ENCODE measurements around the gene PDCD11.

- TF ChIP-seq ATF3 (IDR thresholded peaks at IDR 0.05): no peak
- no peak for TF ChIP-seq CEBPB (IDR thresholded peaks at IDR 0.05; ENCODE audit: low read depth)
- TF ChIP-seq EZH2 (IDR thresholded peaks at IDR 0.05): no peak
- TF ChIP-seq CTCF (IDR thresholded peaks at IDR 0.05 in 2 of 3, conservative IDR thresholded peaks at IDR 0.05 in 1 of 3; ENCODE audit: borderline replicate concordance in 1 of 3, insufficient read depth in 1 of 3, low read depth in 2 of 3, low read length in 2 of 3): no peak
- no peak for TF ChIP-seq FOSL1 (IDR thresholded peaks at IDR 0.05; ENCODE audit: low read depth)
- no peak for TF ChIP-seq JUND (IDR thresholded peaks at IDR 0.05)
- no peak for TF ChIP-seq ELF1 (IDR thresholded peaks at IDR 0.05; ENCODE audit: borderline replicate concordance, low read depth)
- TF ChIP-seq EZH2phosphoT487 (IDR thresholded peaks at IDR 0.05; ENCODE audit: borderline replicate concordance): no peak
- TF ChIP-seq POLR2A (IDR thresholded peaks at IDR 0.05; ENCODE audit: borderline replicate concordance, extremely low read depth, insufficient read depth, insufficient read length): no peak
- TF ChIP-seq TCF7L2 (IDR thresholded peaks at IDR 0.05; ENCODE audit: borderline replicate concordance, extremely low read depth, insufficient read depth, insufficient read length): no peak
These were observed 22.7 kb downstream of the PDCD11 start for GRCh38 chr10:103419101-103419500.
